HL-60/S4 treated with phorbol 12-myristate 13-acetate at 8.2 ng/mL for 4 days and 3 days (cell line): ENCODE data around the gene RBMS1.
"Not testable (repeated sequence)": the region's sequence is repeated elsewhere in the genome, so short reads cannot be mapped to it uniquely, and the experiment has no call there.

Experiments
- in situ Hi-C: fragments of 300-500 bp; cut with MboI; formaldehyde crosslinking; loops from 2 replicates; pipeline ENCODE4 v1.15.0; 2022; ENCODE audit warnings: low sequenced_read_pairs

Gene RBMS1

GRCh38 chr2:160387558-160388262 lies 105.9 kb downstream of the RBMS1 start:
- in situ Hi-C loops = no loop called here

- in situ Hi-C loops = no loop called here
These were observed 108.8 kb downstream of the RBMS1 start for GRCh38 chr2:160384791-160385190.

- in situ Hi-C loops = no loop called here
These were observed 112.1 kb downstream of the RBMS1 start for GRCh38 chr2:160381425-160381951.

GRCh38 chr2:160380611-160381010 lies 113.0 kb downstream of the RBMS1 start:
- in situ Hi-C loops = no loop called here

- in situ Hi-C loops = no loop called here
These were observed 113.5 kb downstream of the RBMS1 start for GRCh38 chr2:160380000-160380570.

GRCh38 chr2:160379399-160379798 lies 114.2 kb downstream of the RBMS1 start:
- in situ Hi-C loops = no loop called here

- in situ Hi-C loops = no loop called here
These were observed 116.2 kb downstream of the RBMS1 start for GRCh38 chr2:160377204-160377995.

- in situ Hi-C loops = no loop called here
These were observed 117.0 kb downstream of the RBMS1 start for GRCh38 chr2:160376576-160376975.

- in situ Hi-C loops = no loop called here
These were observed 117.7 kb downstream of the RBMS1 start for GRCh38 chr2:160375802-160376469.

- in situ Hi-C loops = no loop called here
These were observed 118.6 kb downstream of the RBMS1 start for GRCh38 chr2:160375037-160375436.

- in situ Hi-C loops = no loop called here
These were observed 119.9 kb downstream of the RBMS1 start for GRCh38 chr2:160373666-160374065.

- in situ Hi-C loops = no loop called here
These were observed 120.3 kb downstream of the RBMS1 start for GRCh38 chr2:160373263-160373662.

- in situ Hi-C loops = no loop called here
These were observed 121.0 kb downstream of the RBMS1 start for GRCh38 chr2:160372585-160372984.

- in situ Hi-C loops = no loop called here
These were observed 121.6 kb downstream of the RBMS1 start for GRCh38 chr2:160372010-160372356.

GRCh38 chr2:160371251-160372009 lies 122.2 kb downstream of the RBMS1 start:
- in situ Hi-C loops = no loop called here

GRCh38 chr2:160368988-160369930 lies 124.3 kb downstream of the RBMS1 start:
- in situ Hi-C loops = no loop called here

- in situ Hi-C loops = no loop called here
These were observed 125.7 kb downstream of the RBMS1 start for GRCh38 chr2:160367887-160368286.

- in situ Hi-C loops = not testable (repeated sequence)
These were observed 126.5 kb downstream of the RBMS1 start for GRCh38 chr2:160367139-160367538.

- in situ Hi-C loops = no loop called here
These were observed 127.1 kb downstream of the RBMS1 start for GRCh38 chr2:160366474-160366873.
